ENCODE data around the gene NCS1.

- TF ChIP-seq, protein P1, sequence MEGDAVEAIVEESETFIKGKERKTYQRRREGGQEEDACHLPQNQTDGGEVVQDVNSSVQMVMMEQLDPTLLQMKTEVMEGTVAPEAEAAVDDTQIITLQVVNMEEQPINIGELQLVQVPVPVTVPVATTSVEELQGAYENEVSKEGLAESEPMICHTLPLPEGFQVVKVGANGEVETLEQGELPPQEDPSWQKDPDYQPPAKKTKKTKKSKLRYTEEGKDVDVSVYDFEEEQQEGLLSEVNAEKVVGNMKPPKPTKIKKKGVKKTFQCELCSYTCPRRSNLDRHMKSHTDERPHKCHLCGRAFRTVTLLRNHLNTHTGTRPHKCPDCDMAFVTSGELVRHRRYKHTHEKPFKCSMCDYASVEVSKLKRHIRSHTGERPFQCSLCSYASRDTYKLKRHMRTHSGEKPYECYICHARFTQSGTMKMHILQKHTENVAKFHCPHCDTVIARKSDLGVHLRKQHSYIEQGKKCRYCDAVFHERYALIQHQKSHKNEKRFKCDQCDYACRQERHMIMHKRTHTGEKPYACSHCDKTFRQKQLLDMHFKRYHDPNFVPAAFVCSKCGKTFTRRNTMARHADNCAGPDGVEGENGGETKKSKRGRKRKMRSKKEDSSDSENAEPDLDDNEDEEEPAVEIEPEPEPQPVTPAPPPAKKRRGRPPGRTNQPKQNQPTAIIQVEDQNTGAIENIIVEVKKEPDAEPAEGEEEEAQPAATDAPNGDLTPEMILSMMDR (tag by site-specific recombination; IDR thresholded peaks at IDR 0.05): no peak
- TF ChIP-seq, protein P2, sequence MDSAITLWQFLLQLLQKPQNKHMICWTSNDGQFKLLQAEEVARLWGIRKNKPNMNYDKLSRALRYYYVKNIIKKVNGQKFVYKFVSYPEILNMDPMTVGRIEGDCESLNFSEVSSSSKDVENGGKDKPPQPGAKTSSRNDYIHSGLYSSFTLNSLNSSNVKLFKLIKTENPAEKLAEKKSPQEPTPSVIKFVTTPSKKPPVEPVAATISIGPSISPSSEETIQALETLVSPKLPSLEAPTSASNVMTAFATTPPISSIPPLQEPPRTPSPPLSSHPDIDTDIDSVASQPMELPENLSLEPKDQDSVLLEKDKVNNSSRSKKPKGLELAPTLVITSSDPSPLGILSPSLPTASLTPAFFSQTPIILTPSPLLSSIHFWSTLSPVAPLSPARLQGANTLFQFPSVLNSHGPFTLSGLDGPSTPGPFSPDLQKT (IDR thresholded peaks at IDR 0.05; ENCODE audit: borderline replicate concordance, low read depth, low read length): no peak
- no peak for TF ChIP-seq ZSCAN4 (tag by site-specific recombination; IDR thresholded peaks at IDR 0.05)
Observed at GRCh38 chr9:130174025-130174424, 1.8 kb downstream of the NCS1 start.
